ENCODE results near the gene CGGBP1. TPM values are rescaled to one million over a fixed set of nuclear protein-coding genes. Genes with fewer than 3 reads are reported as not detected.

The CGGBP1 gene
- total RNA-seq, 1 donor from 2014 or later, result 53.4 TPM

DNA sequence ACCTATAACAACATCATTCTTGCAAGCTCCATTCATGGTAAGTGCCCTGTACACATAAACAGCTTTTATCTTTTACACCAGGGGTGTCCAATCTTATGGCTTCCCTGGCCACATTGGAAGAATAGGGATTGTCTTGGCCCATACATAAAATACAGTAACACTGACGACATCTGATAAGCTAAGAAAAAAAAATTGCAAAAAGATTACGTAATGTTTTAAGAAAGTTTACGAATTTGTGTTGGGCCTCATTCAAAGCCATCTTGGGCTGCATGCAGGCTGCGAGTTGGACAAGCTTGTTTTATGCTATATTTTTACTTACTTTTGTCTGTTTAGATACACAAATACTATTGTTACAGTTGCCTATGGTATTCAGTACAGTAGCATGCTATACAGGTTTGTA lies 31.9 kb upstream of the CGGBP1 start:
- no peak overlapping the region for H3K4me3 ChIP-seq (ENCODE audit: low read depth, low read length)
- no peaks in the 10 kb centered on the region for H3K36me3 ChIP-seq (ENCODE audit: control insufficient read depth, insufficient read depth, low read length)
- no peaks in the 10 kb centered on the region for H3K27me3 ChIP-seq (ENCODE audit: control insufficient read depth, insufficient read depth, low read length)
- TF ChIP-seq, protein P1, sequence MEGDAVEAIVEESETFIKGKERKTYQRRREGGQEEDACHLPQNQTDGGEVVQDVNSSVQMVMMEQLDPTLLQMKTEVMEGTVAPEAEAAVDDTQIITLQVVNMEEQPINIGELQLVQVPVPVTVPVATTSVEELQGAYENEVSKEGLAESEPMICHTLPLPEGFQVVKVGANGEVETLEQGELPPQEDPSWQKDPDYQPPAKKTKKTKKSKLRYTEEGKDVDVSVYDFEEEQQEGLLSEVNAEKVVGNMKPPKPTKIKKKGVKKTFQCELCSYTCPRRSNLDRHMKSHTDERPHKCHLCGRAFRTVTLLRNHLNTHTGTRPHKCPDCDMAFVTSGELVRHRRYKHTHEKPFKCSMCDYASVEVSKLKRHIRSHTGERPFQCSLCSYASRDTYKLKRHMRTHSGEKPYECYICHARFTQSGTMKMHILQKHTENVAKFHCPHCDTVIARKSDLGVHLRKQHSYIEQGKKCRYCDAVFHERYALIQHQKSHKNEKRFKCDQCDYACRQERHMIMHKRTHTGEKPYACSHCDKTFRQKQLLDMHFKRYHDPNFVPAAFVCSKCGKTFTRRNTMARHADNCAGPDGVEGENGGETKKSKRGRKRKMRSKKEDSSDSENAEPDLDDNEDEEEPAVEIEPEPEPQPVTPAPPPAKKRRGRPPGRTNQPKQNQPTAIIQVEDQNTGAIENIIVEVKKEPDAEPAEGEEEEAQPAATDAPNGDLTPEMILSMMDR (IDR thresholded peaks at IDR 0.05; ENCODE audit: insufficient read depth, low read length, poor library complexity, severe bottlenecking), result no peak
- no peak for DNase-seq (ENCODE audit: low read depth)

DNA sequence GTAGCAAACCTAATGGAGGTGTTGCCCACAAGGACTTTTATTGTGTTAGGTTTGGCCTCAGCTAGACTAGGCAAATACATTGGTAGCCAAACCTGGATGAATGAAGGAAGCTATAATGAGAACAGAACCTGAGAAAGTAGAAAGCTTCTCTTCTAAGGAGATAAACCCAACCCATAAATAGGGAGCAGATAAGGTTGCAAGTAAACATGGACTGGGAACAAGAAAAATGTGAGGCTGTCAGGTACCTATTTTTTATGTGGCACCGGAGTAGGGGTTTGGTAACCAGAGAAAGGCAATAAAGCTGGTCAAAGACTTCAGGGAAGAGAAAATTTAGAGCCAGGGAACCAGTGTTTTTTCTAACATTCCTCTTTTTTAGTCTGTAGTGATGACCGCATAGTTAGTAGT lies 25.3 kb upstream of the CGGBP1 start:
- TF ChIP-seq, protein P1 (IDR thresholded peaks at IDR 0.05; ENCODE audit: insufficient read depth, low read length, poor library complexity, severe bottlenecking), result no peak
- no peak overlapping the region for H3K4me3 ChIP-seq (ENCODE audit: low read depth, low read length)
- no peaks in the 10 kb centered on the region for H3K36me3 ChIP-seq (ENCODE audit: control insufficient read depth, insufficient read depth, low read length)
- no peak for DNase-seq (ENCODE audit: low read depth)
- H3K27me3 ChIP-seq (ENCODE audit: control insufficient read depth, insufficient read depth, low read length), result no peaks in the 10 kb centered on the region

DNA sequence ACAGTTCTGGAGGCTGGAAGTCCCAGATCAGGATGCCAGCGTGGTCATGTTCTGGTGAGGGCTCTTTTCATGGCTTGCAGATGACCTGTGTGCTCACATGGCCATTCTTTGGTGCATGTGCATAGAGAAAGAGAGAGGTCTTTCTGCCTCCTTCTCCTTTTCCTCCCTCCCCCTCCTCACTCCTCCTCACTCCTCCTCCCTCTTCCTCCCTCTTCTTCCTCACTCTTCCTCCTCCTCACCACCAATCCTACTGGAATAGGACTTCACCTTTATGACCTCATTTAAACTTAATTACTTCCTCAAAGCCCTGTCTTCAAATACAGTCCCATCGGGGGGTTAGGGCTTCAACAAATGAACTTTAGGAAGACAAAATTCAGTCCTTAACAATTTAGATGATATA lies 24.0 kb upstream of the CGGBP1 start:
- TF ChIP-seq, protein P1 (IDR thresholded peaks at IDR 0.05; ENCODE audit: insufficient read depth, low read length, poor library complexity, severe bottlenecking), result no peak
- Histone ChIP-seq H3K27me3 (ENCODE audit: control insufficient read depth, insufficient read depth, low read length) (no peaks in the 10 kb centered on the region), H3K4me3 (ENCODE audit: low read depth, low read length) (no peak overlapping the region), H3K36me3 (ENCODE audit: control insufficient read depth, insufficient read depth, low read length) (no peaks in the 10 kb centered on the region)
- DNase-seq (ENCODE audit: low read depth), result no peak

DNA sequence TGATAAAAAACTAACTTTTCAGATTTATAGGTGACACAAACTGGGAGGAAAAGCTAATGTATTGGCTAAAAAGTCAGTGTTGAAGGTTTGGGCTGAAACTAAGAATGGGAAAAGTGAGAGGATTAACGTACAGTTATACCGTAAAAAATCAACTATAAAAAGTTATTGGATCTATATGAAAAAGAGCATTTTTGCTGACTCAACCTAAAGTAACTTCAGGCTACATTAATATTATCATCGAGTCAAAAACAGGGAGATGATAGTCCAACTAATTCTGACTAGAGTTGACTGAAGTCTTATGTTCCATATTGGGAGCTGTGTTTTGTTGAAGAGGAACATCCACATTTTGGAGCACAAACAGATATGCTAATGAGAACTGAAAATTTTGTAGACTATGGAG lies 20.1 kb upstream of the CGGBP1 start:
- TF ChIP-seq, protein P1 (IDR thresholded peaks at IDR 0.05; ENCODE audit: insufficient read depth, low read length, poor library complexity, severe bottlenecking), result no peak
- no peak for DNase-seq (ENCODE audit: low read depth)
- Histone ChIP-seq H3K4me3 (ENCODE audit: low read depth, low read length) (no peak overlapping the region), H3K36me3 (ENCODE audit: control insufficient read depth, insufficient read depth, low read length) (no peaks in the 10 kb centered on the region), H3K27me3 (ENCODE audit: control insufficient read depth, insufficient read depth, low read length) (no peaks in the 10 kb centered on the region)

DNA sequence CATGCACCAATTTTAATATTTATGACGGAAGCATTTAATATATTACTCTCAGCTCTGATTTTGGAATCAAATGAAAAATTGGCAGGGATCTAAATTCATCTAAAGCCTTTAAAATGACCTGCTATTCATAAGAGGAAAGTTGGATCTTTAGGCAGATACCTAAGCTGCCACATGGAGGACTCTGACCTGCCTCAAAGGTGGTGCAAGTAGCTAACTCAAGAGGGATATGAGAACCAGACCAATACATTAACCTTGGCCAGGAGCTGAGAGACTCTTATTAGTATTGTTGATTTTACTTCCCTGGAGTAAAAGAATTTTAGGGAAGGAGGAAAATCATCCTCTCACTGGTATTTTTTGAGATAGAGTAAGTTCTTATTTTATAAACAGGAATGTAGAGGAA lies 17.9 kb upstream of the CGGBP1 start:
- no peaks in the 10 kb centered on the region for H3K36me3 ChIP-seq (ENCODE audit: control insufficient read depth, insufficient read depth, low read length)
- H3K27me3 ChIP-seq (ENCODE audit: control insufficient read depth, insufficient read depth, low read length), result no peaks in the 10 kb centered on the region
- TF ChIP-seq, protein P1 (IDR thresholded peaks at IDR 0.05; ENCODE audit: insufficient read depth, low read length, poor library complexity, severe bottlenecking), result no peak
- no peak overlapping the region for H3K4me3 ChIP-seq (ENCODE audit: low read depth, low read length)
- no peak for DNase-seq (ENCODE audit: low read depth)

DNA sequence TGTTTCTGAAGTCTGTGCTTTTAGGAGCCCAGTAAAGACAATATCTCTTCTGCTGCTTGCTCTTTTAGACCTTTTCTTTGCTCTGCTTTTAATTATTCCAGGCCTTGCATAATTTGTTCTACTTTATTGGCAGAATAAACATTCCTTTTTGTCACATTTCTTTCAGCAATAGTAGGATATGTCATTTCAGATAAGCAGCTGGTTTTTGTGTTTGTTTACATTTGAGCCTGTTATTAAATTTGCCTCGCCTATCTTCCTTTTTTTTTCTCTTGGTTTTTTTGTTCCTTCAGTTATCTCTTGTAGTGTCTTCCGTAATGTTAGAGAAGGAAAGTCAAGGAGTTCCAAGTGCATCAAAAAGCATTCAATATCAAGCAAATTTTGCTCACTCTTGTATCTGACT lies 16.7 kb upstream of the CGGBP1 start:
- no peak for DNase-seq (ENCODE audit: low read depth)
- Histone ChIP-seq H3K4me3 (ENCODE audit: low read depth, low read length) (no peak overlapping the region), H3K27me3 (ENCODE audit: control insufficient read depth, insufficient read depth, low read length) (no peaks in the 10 kb centered on the region), H3K36me3 (ENCODE audit: control insufficient read depth, insufficient read depth, low read length) (no peaks in the 10 kb centered on the region)
- TF ChIP-seq, protein P1 (IDR thresholded peaks at IDR 0.05; ENCODE audit: insufficient read depth, low read length, poor library complexity, severe bottlenecking), result no peak
